Progenitor cell of endocrine pancreas (in vitro differentiated cells): ENCODE results near the gene KRTAP10-7. TPM values are rescaled to one million over a fixed set of nuclear protein-coding genes. Genes with fewer than 3 reads are reported as not detected.

ENCODE experiments used
- DNase-seq: peaks from one replicate; pipeline ENCODE4 v3.0.0; 2021; ENCODE audit warnings: low spot score; ENCODE audit not compliant: unreplicated experiment
- H3K27ac Mint-ChIP-seq: 2 replicates; pipeline ENCODE4 v1.8.0; 2021; ENCODE audit warnings: mild to moderate bottlenecking, moderate library complexity, mixed read lengths
- H3K27me3 Mint-ChIP-seq: 2 replicates; pipeline ENCODE4 v1.8.0; 2021; ENCODE audit warnings: mixed read lengths
- H3K36me3 Mint-ChIP-seq: 2 replicates; pipeline ENCODE4 v1.8.0; 2022; ENCODE audit warnings: mixed read lengths; ENCODE audit not compliant: insufficient read depth
- H3K4me1 Mint-ChIP-seq: 2 replicates; pipeline ENCODE4 v1.8.0; 2021; ENCODE audit warnings: low read depth, mixed read lengths
- H3K4me3 Mint-ChIP-seq: 2 replicates; pipeline ENCODE4 v1.8.0; 2021; ENCODE audit warnings: low read depth, mild to moderate bottlenecking, moderate library complexity, mixed read lengths
- H3K9me3 Mint-ChIP-seq: 2 replicates; pipeline ENCODE4 v1.8.0; 2021; ENCODE audit warnings: low read depth, mixed read lengths
- total RNA-seq: library from RNA; stranded (reverse); gene quantifications from 2 replicates; pipeline ENCODE4 v1.2.1, GENCODE V29; 2021
- TF ChIP-seq, protein P1 (sequence below): fragments of 200-600 bp; sonication (generic); IDR thresholded peaks from one replicate; pipeline ENCODE4 v1.5.0; 2021; ENCODE audit warnings: antibody characterized with exemption, mild to moderate bottlenecking; ENCODE audit not compliant: unreplicated experiment

Gene KRTAP10-7
- total RNA-seq, 1 donor from 2014 or later: not detected

- Mint-ChIP-seq H3K9me3 (peaks cover 14% of the 10 kb centered on the region), H3K4me1 (no peaks in the 10 kb centered on the region), H3K27ac (no peak overlapping the region), H3K27me3 (peaks cover 6% of the 10 kb centered on the region), H3K4me3 (no peak overlapping the region), H3K36me3 (no peaks in the 10 kb centered on the region)
- TF ChIP-seq, protein P1, sequence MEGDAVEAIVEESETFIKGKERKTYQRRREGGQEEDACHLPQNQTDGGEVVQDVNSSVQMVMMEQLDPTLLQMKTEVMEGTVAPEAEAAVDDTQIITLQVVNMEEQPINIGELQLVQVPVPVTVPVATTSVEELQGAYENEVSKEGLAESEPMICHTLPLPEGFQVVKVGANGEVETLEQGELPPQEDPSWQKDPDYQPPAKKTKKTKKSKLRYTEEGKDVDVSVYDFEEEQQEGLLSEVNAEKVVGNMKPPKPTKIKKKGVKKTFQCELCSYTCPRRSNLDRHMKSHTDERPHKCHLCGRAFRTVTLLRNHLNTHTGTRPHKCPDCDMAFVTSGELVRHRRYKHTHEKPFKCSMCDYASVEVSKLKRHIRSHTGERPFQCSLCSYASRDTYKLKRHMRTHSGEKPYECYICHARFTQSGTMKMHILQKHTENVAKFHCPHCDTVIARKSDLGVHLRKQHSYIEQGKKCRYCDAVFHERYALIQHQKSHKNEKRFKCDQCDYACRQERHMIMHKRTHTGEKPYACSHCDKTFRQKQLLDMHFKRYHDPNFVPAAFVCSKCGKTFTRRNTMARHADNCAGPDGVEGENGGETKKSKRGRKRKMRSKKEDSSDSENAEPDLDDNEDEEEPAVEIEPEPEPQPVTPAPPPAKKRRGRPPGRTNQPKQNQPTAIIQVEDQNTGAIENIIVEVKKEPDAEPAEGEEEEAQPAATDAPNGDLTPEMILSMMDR: no peak
- DNase-seq: no peak
These were observed 1.4 kb downstream of the KRTAP10-7 start for GRCh38 chr21:44601596-44602462.

- H3K4me3 Mint-ChIP-seq: no peak overlapping the region
- peaks cover 14% of the 10 kb centered on the region for H3K9me3 Mint-ChIP-seq
- DNase-seq: no peak
- peaks cover 8% of the 10 kb centered on the region for H3K27me3 Mint-ChIP-seq
- H3K36me3 Mint-ChIP-seq: no peaks in the 10 kb centered on the region
- no peak overlapping the region for H3K27ac Mint-ChIP-seq
- TF ChIP-seq, protein P1: no peak
- H3K4me1 Mint-ChIP-seq: no peaks in the 10 kb centered on the region
These were observed 2.1 kb downstream of the KRTAP10-7 start for GRCh38 chr21:44602463-44602850.

DNA sequence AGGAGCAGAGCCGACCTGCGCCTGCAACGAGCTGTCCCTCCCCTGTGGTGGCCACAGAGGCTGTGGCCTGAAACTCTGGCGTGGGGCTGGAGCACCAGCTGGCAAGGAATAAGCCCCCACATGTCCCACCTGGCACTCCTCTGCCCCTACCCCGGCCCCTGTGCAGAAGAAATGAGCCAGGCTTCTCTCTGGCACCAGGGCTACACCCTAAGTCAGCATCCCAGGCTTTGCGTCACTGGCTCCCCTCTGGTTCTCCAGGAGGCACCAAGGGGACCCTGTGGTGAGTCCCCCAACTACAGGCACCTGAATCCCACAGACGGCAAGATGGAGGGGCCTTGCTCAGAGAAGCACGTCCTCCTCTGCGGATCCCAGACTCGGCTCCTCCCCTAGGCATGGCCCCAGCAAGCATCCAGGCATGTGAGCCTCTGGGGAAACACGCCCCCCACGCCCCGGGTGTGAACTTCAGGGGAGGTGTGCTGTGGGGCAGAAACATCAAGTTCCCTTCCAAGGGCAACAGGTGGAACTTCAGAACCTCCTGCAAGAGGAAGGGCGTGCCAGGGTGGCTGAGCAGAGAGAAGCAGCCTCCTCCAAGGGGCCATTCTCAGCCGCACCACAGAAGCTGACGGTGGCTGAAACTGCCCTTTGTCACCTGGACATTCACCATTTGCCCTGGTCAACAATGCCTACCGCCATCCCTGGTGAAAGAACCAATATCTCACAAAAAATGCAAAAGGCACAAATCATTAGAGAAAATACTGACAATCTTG is 2.9 kb downstream of the KRTAP10-7 start:
- H3K4me3 Mint-ChIP-seq: no peak overlapping the region
- no peak for DNase-seq
- peaks cover 8% of the 10 kb centered on the region for H3K27me3 Mint-ChIP-seq
- H3K4me1 Mint-ChIP-seq: no peaks in the 10 kb centered on the region
- H3K27ac Mint-ChIP-seq: no peak overlapping the region
- TF ChIP-seq, protein P1: no peak
- no peaks in the 10 kb centered on the region for H3K36me3 Mint-ChIP-seq
- peaks cover 14% of the 10 kb centered on the region for H3K9me3 Mint-ChIP-seq

GRCh38 chr21:44603911-44604310 is 3.5 kb downstream of the KRTAP10-7 start:
- H3K4me1 Mint-ChIP-seq: no peaks in the 10 kb centered on the region

GRCh38 chr21:44606495-44606894 is 6.1 kb downstream of the KRTAP10-7 start:
- TF ChIP-seq, protein P1: no peak
- no peak for DNase-seq
- H3K9me3 Mint-ChIP-seq: peaks cover 29% of the 10 kb centered on the region
- H3K4me3 Mint-ChIP-seq: no peak overlapping the region
- no peaks in the 10 kb centered on the region for H3K36me3 Mint-ChIP-seq
- no peak overlapping the region for H3K27ac Mint-ChIP-seq
- peaks cover 10% of the 10 kb centered on the region for H3K27me3 Mint-ChIP-seq
- H3K4me1 Mint-ChIP-seq: no peaks in the 10 kb centered on the region

More at GRCh38 chr21:44603911-44604310, 3.5 kb downstream of the KRTAP10-7 start:
- Mint-ChIP-seq H3K27me3 (peaks cover 8% of the 10 kb centered on the region), H3K27ac (no peak overlapping the region), H3K36me3 (no peaks in the 10 kb centered on the region), H3K9me3 (peaks cover 11% of the 10 kb centered on the region), H3K4me3 (no peak overlapping the region)
- DNase-seq: no peak
- TF ChIP-seq, protein P1: no peak
